ENCODE results near the gene CELSR1. TPM values are rescaled to one million over a fixed set of nuclear protein-coding genes. Genes with fewer than 3 reads are reported as not detected.

Gene CELSR1
- total RNA-seq, 1 donor from 2014 or later = 27.6 TPM

- H3K27ac ChIP-seq (ENCODE audit: low read depth, low read length) = no peak overlapping the region
- TF ChIP-seq CTCF (IDR thresholded peaks at IDR 0.05; ENCODE audit: insufficient read depth, low read depth, low read length) = no peak
- H3K4me1 Mint-ChIP-seq (ENCODE audit: low read depth, unreplicated experiment) = peaks cover 27% of the 10 kb centered on the region
- no peak for DNase-seq (ENCODE audit: low read depth)
- no peak overlapping the region for H3K4me3 ChIP-seq (ENCODE audit: insufficient read depth, low read depth, low read length)
- peaks cover 3% of the 10 kb centered on the region for H3K9me3 Mint-ChIP-seq (ENCODE audit: unreplicated experiment)
- no peak overlapping the region for H3K4me3 Mint-ChIP-seq (ENCODE audit: unreplicated experiment)
- H3K9ac ChIP-seq (ENCODE audit: low read length) = no peak overlapping the region
- H4K20me1 ChIP-seq (ENCODE audit: insufficient read depth, low read length) = peaks cover 28% of the 10 kb centered on the region
- H3K4me2 ChIP-seq (ENCODE audit: low read length) = no peak overlapping the region
- no peak overlapping the region for H3K27ac Mint-ChIP-seq (ENCODE audit: unreplicated experiment)
- peaks cover 3% of the 10 kb centered on the region for H3K36me3 Mint-ChIP-seq (ENCODE audit: low read depth, unreplicated experiment)
- no peak overlapping the region for H2AFZ ChIP-seq (ENCODE audit: low read depth, low read length)
- H3K27me3 ChIP-seq (ENCODE audit: insufficient read depth, low read length) = peaks cover 3% of the 10 kb centered on the region
- H3K79me2 ChIP-seq (ENCODE audit: insufficient read depth, low read length) = no peaks in the 10 kb centered on the region
- H3K9me3 ChIP-seq (ENCODE audit: insufficient read depth, low read depth, low read length) = peaks cover 3% of the 10 kb centered on the region
- peaks cover 7% of the 10 kb centered on the region for H3K4me1 ChIP-seq (ENCODE audit: insufficient read depth, low read length)
- H3K36me3 ChIP-seq (ENCODE audit: insufficient read depth, low read length) = no peaks in the 10 kb centered on the region
- peaks cover 2% of the 10 kb centered on the region for H3K27me3 Mint-ChIP-seq (ENCODE audit: low read depth, unreplicated experiment)
- peak; percentile 52 for FAIRE-seq
Observed at GRCh38 chr22:46480396-46480795, 57.0 kb downstream of the CELSR1 start.

GRCh38 chr22:46479046-46479445, 58.4 kb downstream of the CELSR1 start:
- H3K36me3 Mint-ChIP-seq (ENCODE audit: low read depth, unreplicated experiment) = peaks cover 2% of the 10 kb centered on the region
- H3K9me3 ChIP-seq (ENCODE audit: insufficient read depth, low read depth, low read length) = peaks cover 3% of the 10 kb centered on the region

More at GRCh38 chr22:46479046-46479445, 58.4 kb downstream of the CELSR1 start:
- Mint-ChIP-seq H3K4me3 (ENCODE audit: unreplicated experiment) (no peak overlapping the region), H3K4me1 (ENCODE audit: low read depth, unreplicated experiment) (peaks cover 19% of the 10 kb centered on the region), H3K27ac (ENCODE audit: unreplicated experiment) (no peak overlapping the region), H3K27me3 (ENCODE audit: low read depth, unreplicated experiment) (no peaks in the 10 kb centered on the region), H3K9me3 (ENCODE audit: unreplicated experiment) (peaks cover 5% of the 10 kb centered on the region)
- DNase-seq (ENCODE audit: low read depth) (no peak), FAIRE-seq (no peak)
- Histone ChIP-seq H3K4me1 (ENCODE audit: insufficient read depth, low read length) (no peaks in the 10 kb centered on the region), H3K27ac (ENCODE audit: low read depth, low read length) (no peak overlapping the region), H3K9ac (ENCODE audit: low read length) (no peak overlapping the region), H4K20me1 (ENCODE audit: insufficient read depth, low read length) (peaks cover 28% of the 10 kb centered on the region), H3K36me3 (ENCODE audit: insufficient read depth, low read length) (no peaks in the 10 kb centered on the region), H3K27me3 (ENCODE audit: insufficient read depth, low read length) (peaks cover 3% of the 10 kb centered on the region), H3K79me2 (ENCODE audit: insufficient read depth, low read length) (no peaks in the 10 kb centered on the region), H3K4me2 (ENCODE audit: low read length) (no peak overlapping the region), H2AFZ (ENCODE audit: low read depth, low read length) (no peak overlapping the region), H3K4me3 (ENCODE audit: insufficient read depth, low read depth, low read length) (no peak overlapping the region)
- TF ChIP-seq CTCF (IDR thresholded peaks at IDR 0.05; ENCODE audit: insufficient read depth, low read depth, low read length) = no peak
- no peak for TF ChIP-seq EZH2 (IDR thresholded peaks at IDR 0.05; ENCODE audit: insufficient read depth, low read length)
